Activated CD4-positive, alpha-beta memory T cell treated with anti-CD3 and anti-CD28 coated beads, Interleukin-2, amount 10 ng/mL, durations not matched to agents 7 days and 5 days (primary cell): ENCODE measurements around the gene NRF1. TPM values are rescaled to one million over a fixed set of nuclear protein-coding genes. Genes with fewer than 3 reads are reported as not detected.
"Not testable (repeated sequence)": the region's sequence is repeated elsewhere in the genome, so short reads cannot be mapped to it uniquely, and the experiment has no call there.

Experiments used
- CTCF ChIA-PET: fragments of 350-600 bp; sonication (Branson Sonifier 250); formaldehyde crosslinking; loops from one replicate; lab custom pipeline; 2021; ENCODE audit warnings: antibody characterized with exemption, inconsistent platforms; lab: Charles Lee
- POLR2A ChIA-PET: fragments of 350-600 bp; sonication (Branson Sonifier 250); formaldehyde crosslinking; loops from one replicate; lab custom pipeline; 2021; ENCODE audit warnings: antibody characterized with exemption; lab: Charles Lee
- DNase-seq: peaks from one replicate; pipeline ENCODE4 v3.0.0-alpha.2; 2020
- H3K27ac Mint-ChIP-seq: one replicate; pipeline ENCODE4 v1.8.0; 2021; ENCODE audit warnings: mild to moderate bottlenecking, mixed read lengths
- H3K27me3 Mint-ChIP-seq: one replicate; pipeline ENCODE4 v1.8.0; 2021; ENCODE audit warnings: mixed read lengths
- H3K36me3 Mint-ChIP-seq: one replicate; pipeline ENCODE4 v1.8.0; 2021; ENCODE audit warnings: low read depth, mixed read lengths
- H3K4me1 Mint-ChIP-seq: one replicate; pipeline ENCODE4 v1.8.0; 2021; ENCODE audit warnings: mixed read lengths
- H3K4me3 Mint-ChIP-seq: one replicate; pipeline ENCODE4 v1.8.0; 2021; ENCODE audit warnings: mild to moderate bottlenecking, mixed read lengths
- H3K9me3 Mint-ChIP-seq: one replicate; pipeline ENCODE4 v1.8.0; 2021; ENCODE audit warnings: mixed read lengths
- total RNA-seq, 2 experiments: library from RNA; stranded (reverse); gene quantifications; one replicate each; pipeline ENCODE4 v1.2.3, GENCODE V29; 2021

NRF1 gene
- total RNA-seq, 2 experiments from 2014 or later: 21.9 to 24.7 TPM

DNA sequence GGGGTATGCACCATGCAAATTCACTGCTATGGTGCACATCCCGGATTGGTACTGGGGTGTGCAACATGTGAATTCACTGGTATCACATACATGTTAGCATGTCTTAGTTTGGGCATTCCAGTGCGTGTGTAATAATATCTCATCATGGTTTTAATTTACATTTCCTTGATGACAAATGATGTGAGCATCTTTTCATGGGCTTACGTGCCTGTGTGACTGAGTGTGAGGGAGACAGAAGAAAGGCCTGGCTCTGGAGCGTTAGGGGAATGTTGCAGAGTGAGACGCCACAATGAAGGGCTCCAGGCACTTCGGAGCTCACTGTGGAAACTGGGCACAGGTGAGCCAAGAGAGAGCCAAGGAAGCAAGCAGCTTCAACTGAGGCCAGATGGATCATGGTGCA lies 178.6 kb downstream of the NRF1 start:
- ChIA-PET CTCF (interaction anchor here (1.0 kb wide), 1 partner anchor 221 kb away, joined by 3 read pairs; no protein-coding TSS in a partner anchor), POLR2A (interaction anchor here (1.0 to 1.4 kb wide), 2 partner anchors 9 to 10 kb away, joined by 3 read pairs; no protein-coding TSS in a partner anchor)
- no peak overlapping the region for H3K4me3 Mint-ChIP-seq
- H3K36me3 Mint-ChIP-seq: peaks cover 5% of the 10 kb centered on the region
- H3K4me1 Mint-ChIP-seq: peaks cover 11% of the 10 kb centered on the region
- H3K27me3 Mint-ChIP-seq: peaks cover 41% of the 10 kb centered on the region
- no peak for DNase-seq
- no peaks in the 10 kb centered on the region for H3K9me3 Mint-ChIP-seq
- no peak overlapping the region for H3K27ac Mint-ChIP-seq

DNA sequence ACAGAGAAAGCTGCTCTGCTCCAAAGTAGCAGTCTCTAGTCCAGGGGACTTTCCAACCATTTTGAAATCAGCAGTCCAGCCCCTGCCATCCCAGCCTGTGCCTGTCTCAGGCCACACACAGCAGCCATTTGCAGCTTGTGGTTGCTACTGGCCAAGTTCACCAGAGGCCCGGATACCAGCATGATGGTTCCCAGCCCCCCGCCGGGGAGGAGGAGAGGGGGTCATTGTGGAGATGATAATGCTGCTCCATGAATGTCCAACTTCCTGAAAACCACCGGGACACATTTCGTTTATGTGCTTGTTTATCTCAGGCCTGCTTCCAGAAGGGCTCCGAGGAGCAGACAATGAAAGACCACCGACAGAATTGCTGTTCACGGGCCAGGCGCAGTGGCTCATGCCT lies 181.2 kb downstream of the NRF1 start:
- no peaks in the 10 kb centered on the region for H3K4me1 Mint-ChIP-seq
- H3K36me3 Mint-ChIP-seq: no peaks in the 10 kb centered on the region
- no peak overlapping the region for H3K4me3 Mint-ChIP-seq
- DNase-seq: no peak
- no peak overlapping the region for H3K27ac Mint-ChIP-seq
- H3K9me3 Mint-ChIP-seq: no peaks in the 10 kb centered on the region
- POLR2A ChIA-PET: interaction anchor here (1.3 kb wide), 1 partner anchor 29 kb away, joined by 4 read pairs; no protein-coding TSS in a partner anchor
- peaks cover 16% of the 10 kb centered on the region for H3K27me3 Mint-ChIP-seq
- CTCF ChIA-PET: interaction anchor here (1.3 to 1.4 kb wide), 2 partner anchors 12 to 32 kb away, joined by 3 to 4 read pairs; no protein-coding TSS in a partner anchor

DNA sequence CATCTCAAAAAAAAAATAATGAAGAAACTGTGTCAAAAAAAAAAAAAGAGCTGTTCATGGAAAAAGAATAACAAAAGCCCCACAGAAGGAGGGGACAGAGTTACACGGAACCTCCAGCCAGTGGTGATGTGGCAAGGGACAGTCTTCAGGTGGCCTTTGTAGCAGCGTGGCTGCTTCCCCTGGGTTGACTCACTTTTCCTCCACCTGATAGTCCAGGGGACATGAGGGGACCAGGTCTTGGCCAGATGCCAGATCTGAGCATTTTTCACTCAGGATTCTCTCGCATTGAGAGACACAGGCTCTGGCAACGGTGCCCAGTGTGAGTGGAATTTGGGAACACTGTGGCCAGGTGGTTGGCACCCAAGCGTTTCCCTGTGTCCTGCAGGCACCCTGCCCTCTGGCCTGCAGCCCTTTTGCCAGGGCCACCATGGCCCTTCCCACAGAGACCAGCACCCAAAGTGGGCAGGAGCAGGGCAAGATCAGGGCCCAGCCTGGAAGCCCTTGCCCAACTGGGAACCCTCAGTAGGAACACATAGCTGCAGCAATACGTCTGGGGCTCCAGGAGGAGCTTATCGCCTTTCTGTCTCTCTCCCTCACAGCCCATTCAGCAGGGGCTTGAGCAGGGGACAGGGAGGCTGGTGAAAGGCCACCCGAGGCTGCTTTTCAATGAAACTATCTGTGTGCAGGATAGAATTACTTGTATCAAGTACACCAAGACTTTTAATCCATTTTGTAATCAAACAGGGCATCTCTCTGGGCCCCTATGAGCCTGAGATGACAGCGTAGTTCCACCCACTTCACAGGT lies 182.2 kb downstream of the NRF1 start:
- H3K9me3 Mint-ChIP-seq: no peaks in the 10 kb centered on the region
- ChIA-PET CTCF (no interaction called here), POLR2A (no interaction called here)
- peaks cover 15% of the 10 kb centered on the region for H3K27me3 Mint-ChIP-seq
- H3K4me3 Mint-ChIP-seq: no peak overlapping the region
- H3K4me1 Mint-ChIP-seq: no peaks in the 10 kb centered on the region
- H3K36me3 Mint-ChIP-seq: no peaks in the 10 kb centered on the region
- H3K27ac Mint-ChIP-seq: no peak overlapping the region
- no peak for DNase-seq

DNA sequence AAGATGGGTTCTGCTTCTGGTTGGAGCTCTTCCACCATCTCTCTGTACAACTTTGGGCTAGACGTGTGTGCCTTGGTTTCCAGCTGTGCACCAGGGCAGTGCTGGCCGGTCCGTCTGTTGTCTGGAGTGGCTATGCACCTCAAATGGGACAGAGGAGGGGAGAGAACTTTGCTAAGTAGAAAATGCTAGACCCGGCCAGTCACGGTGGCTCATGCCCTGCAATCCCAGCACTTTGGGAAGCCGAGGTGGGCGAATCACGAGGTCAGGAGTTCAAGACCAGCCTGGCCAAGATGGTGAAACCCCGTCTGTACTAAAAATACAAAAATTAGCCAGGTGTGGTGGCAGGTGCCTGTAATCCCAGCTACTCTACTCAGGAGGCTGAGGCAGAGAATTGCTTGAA lies 182.9 kb downstream of the NRF1 start:
- POLR2A ChIA-PET, H3K27ac Mint-ChIP-seq, H3K4me3 Mint-ChIP-seq, H3K27me3 Mint-ChIP-seq, H3K36me3 Mint-ChIP-seq, DNase-seq, H3K9me3 Mint-ChIP-seq, CTCF ChIA-PET, H3K4me1 Mint-ChIP-seq: not testable (repeated sequence)

DNA sequence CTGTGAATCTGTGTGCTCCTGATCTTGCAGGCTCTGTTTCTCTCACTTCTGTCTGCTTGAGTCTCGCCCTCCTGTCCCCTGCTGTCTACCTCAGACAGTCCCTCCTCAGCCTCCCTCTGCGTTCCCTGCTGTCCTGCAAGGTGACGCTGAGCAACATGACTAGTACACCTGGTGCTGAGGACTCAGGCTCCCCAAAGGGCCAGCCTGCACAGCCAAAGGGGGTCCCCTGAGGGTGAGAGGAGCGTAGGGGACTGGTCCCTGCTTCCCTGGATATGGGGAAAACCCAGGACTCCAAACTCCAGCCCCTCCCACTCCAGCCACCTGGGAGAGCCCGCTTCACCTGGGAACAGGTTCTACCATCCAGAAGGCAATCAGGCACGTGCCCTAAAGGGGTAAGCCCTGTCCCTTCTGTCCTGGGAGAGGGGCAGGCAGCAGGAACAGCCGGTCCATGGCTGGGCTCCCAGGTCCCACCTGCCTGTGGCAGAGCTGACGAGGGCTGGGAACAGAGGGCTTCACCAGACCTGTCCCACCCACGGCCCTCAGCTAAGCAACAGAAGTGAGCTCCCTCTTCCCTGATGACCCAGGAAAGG lies 184.8 kb downstream of the NRF1 start:
- no peaks in the 10 kb centered on the region for H3K9me3 Mint-ChIP-seq
- peaks cover 3% of the 10 kb centered on the region for H3K27me3 Mint-ChIP-seq
- ChIA-PET POLR2A (no interaction called here), CTCF (no interaction called here)
- H3K27ac Mint-ChIP-seq: no peak overlapping the region
- no peak overlapping the region for H3K4me3 Mint-ChIP-seq
- DNase-seq: no peak
- H3K4me1 Mint-ChIP-seq: no peaks in the 10 kb centered on the region
- H3K36me3 Mint-ChIP-seq: no peaks in the 10 kb centered on the region

DNA sequence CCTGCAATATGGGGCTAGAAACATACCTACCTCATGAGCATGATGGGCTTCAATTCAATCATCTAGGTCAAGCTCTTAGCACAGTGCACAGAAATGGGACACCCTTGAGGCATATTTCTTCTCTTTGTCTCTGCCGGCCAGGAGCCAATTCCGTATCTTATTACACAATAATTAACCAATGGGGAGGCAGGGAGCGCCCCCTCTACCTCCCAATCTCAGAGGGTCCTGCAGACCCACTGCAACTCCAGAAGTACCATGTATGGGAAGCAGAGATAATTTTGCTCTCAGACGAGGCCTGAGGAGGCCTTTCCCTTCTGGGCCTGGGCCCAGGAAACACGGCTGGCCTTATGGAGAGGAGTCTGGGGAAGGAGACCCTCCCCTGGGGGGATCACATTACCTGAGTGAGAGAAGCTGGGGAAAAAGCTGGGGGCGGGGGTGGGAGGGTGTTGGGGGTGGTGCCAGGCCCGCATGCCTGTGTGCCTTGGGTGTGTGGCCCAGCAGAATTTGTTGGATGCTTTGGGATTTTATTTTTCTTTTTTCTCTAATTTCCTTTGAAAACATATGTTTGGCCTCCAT lies 185.8 kb downstream of the NRF1 start:
- Mint-ChIP-seq H3K9me3 (no peaks in the 10 kb centered on the region), H3K4me1 (no peaks in the 10 kb centered on the region), H3K4me3 (no peak overlapping the region), H3K36me3 (no peaks in the 10 kb centered on the region), H3K27ac (no peak overlapping the region), H3K27me3 (peaks cover 3% of the 10 kb centered on the region)
- DNase-seq: no peak
- CTCF ChIA-PET: no interaction called here
- POLR2A ChIA-PET: interaction anchor here (1.2 kb wide), 1 partner anchor 16 kb away, joined by 3 read pairs; no protein-coding TSS in a partner anchor

DNA sequence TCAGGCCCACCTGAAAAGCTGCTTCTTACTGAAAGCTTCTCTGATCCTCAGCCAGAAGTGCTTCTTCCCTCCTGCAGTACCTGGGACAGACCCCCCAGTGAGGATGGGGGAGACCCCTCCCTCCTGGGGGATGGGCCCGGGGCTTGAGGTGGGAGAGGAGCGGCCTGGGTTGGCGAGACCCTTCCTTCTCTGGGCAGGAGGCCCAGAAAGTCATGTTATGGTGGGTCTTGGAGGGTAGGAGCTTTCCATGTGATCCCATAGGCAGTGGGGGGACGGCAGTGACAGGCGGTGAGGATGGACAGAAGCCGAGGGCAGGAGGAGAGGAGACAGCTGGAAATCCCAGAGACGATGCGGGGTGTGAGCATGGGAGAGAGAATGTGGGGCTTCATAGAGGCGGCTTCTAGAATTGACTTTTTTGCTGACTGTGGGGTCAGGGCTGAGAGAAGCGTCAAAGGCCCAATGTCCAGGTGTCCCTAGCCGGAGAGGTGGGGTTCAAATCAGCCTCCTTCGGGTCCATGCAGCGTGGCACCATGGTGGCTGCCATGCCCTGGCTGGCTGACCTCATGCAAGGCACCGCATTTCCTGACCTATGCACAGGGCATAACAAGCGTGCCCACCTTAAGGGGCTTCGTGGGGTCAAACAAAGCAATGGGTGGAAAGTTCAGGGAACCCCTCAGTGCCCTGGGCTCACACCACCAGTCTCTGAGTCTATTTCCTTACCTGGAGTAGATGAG lies 187.3 kb downstream of the NRF1 start:
- ChIA-PET CTCF (no interaction called here), POLR2A (no interaction called here)
- DNase-seq: no peak
- Mint-ChIP-seq H3K27ac (no peak overlapping the region), H3K27me3 (peaks cover 3% of the 10 kb centered on the region), H3K9me3 (no peaks in the 10 kb centered on the region), H3K4me3 (no peak overlapping the region), H3K36me3 (no peaks in the 10 kb centered on the region), H3K4me1 (no peaks in the 10 kb centered on the region)

DNA sequence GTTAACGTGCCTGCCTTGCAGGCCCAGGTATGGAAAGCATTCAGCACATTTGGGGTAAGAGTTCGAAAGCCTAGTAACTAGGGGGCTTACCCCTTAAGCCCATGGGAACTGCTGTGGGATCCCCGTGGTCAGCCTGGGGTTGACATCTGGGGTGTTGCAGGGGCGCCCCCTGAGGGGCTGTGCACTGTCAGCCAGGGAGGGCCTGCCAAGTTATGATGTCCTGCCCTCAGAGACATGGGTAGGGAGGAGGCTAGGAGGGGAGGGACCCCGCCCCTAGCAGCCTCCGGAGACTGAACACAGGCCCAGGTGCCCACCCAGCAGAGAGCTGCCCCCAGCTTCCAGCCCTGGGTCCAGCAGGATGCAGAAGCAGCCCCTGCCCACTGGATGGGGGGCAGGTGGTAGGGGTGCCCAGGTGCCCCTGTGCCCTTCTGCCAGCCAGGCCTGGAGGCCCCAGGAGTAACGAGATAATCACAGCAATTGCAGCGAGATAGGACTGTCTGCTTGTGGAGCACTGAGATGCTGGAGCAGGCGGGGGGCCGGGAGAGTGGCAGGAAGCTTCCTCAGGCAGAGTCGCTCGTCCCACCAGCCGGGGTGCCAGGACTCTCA lies 187.9 kb downstream of the NRF1 start:
- CTCF ChIA-PET: no interaction called here
- H3K9me3 Mint-ChIP-seq: no peaks in the 10 kb centered on the region
- H3K36me3 Mint-ChIP-seq: no peaks in the 10 kb centered on the region

DNA sequence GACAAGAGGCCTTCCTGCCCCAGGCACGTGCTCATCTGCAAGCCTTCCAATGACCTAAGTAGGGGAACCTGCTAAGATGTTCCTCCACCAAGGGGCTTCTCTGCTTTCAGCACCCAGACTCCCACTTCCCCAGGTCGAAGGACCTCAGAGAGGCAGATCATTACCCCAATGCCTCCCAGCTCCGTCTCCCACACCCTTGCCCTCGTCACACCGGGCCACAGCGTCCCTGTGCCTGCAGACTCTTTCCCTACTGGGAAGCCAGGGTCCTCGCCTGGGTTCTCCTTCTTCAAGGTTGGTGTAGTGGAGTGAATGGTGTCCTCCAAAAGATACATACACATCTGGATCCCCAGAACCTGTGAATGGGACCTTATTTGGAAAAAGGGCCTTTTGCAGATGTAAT lies 189.4 kb downstream of the NRF1 start:
- no peak for DNase-seq
- Mint-ChIP-seq H3K4me3 (no peak overlapping the region), H3K9me3 (no peaks in the 10 kb centered on the region), H3K36me3 (no peaks in the 10 kb centered on the region), H3K27me3 (peaks cover 3% of the 10 kb centered on the region), H3K27ac (no peak overlapping the region), H3K4me1 (no peaks in the 10 kb centered on the region)
- CTCF ChIA-PET: no interaction called here
- POLR2A ChIA-PET: no interaction called here

More for the DNA sequence above, 187.9 kb downstream of the NRF1 start:
- DNase-seq: no peak
- POLR2A ChIA-PET: interaction anchor here (0.9 kb wide), 1 partner anchor 9 kb away, joined by 3 read pairs; no protein-coding TSS in a partner anchor
- no peak overlapping the region for H3K4me3 Mint-ChIP-seq
- H3K4me1 Mint-ChIP-seq: no peaks in the 10 kb centered on the region
- H3K27me3 Mint-ChIP-seq: peaks cover 3% of the 10 kb centered on the region
- no peak overlapping the region for H3K27ac Mint-ChIP-seq

DNA sequence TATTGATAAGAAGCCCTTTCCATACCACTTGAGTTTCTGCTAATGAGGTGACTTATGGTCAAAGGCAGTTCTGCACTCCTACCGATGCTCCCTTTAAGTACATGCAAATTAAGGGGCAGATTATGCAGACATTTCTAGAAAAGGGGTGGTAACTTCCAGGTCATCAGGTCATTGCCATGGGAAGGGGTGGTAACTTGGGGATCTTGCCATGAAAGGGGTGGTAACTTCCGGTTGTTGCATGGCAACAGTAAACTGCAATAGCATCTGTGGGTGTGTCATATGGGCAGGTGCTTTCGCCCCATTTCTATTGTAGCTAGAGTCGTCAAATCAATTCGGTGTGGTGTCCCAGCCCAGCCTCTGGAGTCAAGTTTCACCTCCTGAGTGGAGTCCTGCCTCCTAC lies 190.4 kb downstream of the NRF1 start:
- H3K4me3 Mint-ChIP-seq: no peak overlapping the region
- H3K9me3 Mint-ChIP-seq: no peaks in the 10 kb centered on the region
- H3K36me3 Mint-ChIP-seq: no peaks in the 10 kb centered on the region
- H3K27me3 Mint-ChIP-seq: peaks cover 3% of the 10 kb centered on the region
- CTCF ChIA-PET: no interaction called here
- no peak for DNase-seq
- POLR2A ChIA-PET: no interaction called here
- no peaks in the 10 kb centered on the region for H3K4me1 Mint-ChIP-seq
- no peak overlapping the region for H3K27ac Mint-ChIP-seq

DNA sequence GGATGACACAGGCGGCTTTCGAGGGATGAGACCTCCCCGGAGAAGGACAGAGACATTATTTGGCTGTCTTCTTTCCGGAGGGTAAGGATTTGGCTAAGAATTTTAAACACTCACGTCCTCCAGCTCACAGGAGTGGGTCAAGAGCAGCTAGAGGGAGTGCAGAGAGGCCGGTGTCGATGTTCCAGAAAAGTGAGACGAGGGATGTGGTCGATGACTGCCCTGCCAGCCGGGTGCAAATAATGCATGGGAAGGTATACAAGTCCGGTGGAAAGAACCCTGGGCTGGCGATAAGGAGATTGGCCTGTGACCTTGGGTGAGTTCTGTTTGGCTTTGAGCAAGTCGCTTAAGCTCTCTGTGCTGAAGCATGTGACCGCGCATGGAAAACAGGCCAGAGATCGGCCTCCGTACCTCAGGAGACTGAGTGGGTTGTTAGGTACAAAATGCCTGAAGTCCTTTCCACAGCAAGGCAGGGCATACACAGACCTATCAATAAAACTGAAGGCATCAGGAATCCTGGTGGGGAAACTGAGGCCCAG lies 192.1 kb downstream of the NRF1 start:
- ChIA-PET CTCF (no interaction called here), POLR2A (no interaction called here)
- Mint-ChIP-seq H3K36me3 (no peaks in the 10 kb centered on the region), H3K9me3 (no peaks in the 10 kb centered on the region), H3K4me3 (no peak overlapping the region), H3K27ac (no peak overlapping the region), H3K4me1 (no peaks in the 10 kb centered on the region), H3K27me3 (peaks cover 3% of the 10 kb centered on the region)
- DNase-seq: no peak

DNA sequence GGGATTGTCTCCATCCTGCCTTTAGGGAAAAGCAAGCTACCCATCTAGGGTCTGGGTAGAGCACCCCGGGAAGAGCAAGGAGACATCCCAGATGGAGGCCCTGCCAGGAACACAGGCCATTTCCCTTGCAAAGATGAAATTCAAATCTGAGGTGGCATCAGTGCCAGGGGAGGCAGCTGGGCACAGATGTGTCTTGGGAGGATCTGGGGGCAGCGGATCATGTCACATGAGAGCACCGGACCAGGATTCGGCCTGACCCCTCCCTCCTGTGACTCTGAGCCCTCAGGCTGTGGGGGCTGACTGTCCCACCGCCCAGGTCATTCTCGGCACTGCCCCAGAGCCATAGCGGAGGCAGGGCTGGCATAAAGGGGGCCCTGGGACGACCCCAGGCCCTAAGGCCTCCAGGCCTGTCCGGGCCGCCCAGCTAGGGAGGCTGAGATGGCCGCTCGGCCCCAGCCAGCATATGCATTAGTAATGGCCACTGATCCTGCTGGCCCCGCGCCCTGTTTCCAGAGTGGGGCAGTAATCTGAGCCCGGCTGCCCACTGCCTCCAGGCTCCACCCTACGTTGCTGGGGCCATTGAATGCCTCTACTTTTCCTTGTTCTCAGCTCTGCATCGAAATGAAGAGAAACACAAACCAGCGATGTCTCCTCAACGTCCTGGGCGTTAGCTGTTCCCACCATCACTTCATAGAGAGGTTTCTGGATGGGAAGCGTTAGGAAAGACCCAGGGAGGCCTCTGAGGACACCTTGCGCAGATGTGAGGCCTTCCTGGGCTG lies 192.8 kb downstream of the NRF1 start:
- Mint-ChIP-seq H3K27ac (no peak overlapping the region), H3K27me3 (peaks cover 3% of the 10 kb centered on the region), H3K36me3 (no peaks in the 10 kb centered on the region), H3K4me1 (no peaks in the 10 kb centered on the region), H3K9me3 (no peaks in the 10 kb centered on the region), H3K4me3 (no peak overlapping the region)
- CTCF ChIA-PET: interaction anchor here (1.2 kb wide), 1 partner anchor 12 kb away, joined by 3 read pairs; no protein-coding TSS in a partner anchor
- POLR2A ChIA-PET: no interaction called here
- no peak for DNase-seq
